Omental fat pad (tissue), 4 donors: ENCODE results near the gene PIWIL4. TPM values are rescaled to one million over a fixed set of nuclear protein-coding genes. Genes with fewer than 3 reads are reported as not detected.

ENCODE experiments used
- ATAC-seq: fragments of 150-250 bp; one replicate; pipeline ENCODE4 v1.9.1; 2016; ENCODE audit warnings: mild to moderate bottlenecking, moderate library complexity; ENCODE audit not compliant: low FRiP score
- DNase-seq: peaks from one replicate; pipeline ENCODE4 v3.0.0-alpha.2; 2019; ENCODE audit warnings: low spot score
- CTCF ChIP-seq, 3 donors: fragments of 450-650 bp; IDR thresholded peaks; one replicate each; pipeline ENCODE4 v1.5.1; 2016 to 2017; ENCODE audit warnings: antibody characterized with exemption in 3 of 3, mild to moderate bottlenecking in 3 of 3, moderate library complexity in 2 of 3
- total RNA-seq, 4 donors: library from RNA; depleted of rRNA; stranded (reverse); fragments of >200 nt; gene quantifications; one replicate each; pipeline ENCODE4 v1.1.0, GENCODE V29; 2016

The PIWIL4 gene
- total RNA-seq, 4 donors from 2014 or later: 2.3 to 6.0 (median 2.7) TPM

DNA sequence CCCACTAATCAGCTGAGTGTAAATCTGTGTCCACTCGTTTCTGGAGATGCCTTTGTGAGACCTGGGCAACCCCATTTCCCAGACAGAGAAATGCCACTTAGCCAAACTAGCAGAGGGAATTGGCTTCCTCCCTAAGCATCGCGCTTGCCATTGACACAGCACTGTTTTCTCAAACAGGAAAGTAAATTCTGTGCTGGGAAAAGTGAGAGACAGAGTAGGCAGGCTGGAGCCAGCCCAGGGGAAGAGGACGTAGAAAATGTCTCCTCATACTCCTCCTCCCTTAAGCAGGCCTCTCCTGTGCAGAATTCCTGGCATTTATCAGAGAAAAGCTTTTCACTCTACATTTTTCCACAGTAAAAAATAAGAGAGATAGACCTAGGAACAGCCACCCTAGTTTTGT lies 101.9 kb downstream of the PIWIL4 start:
- ATAC-seq: no peak
- TF ChIP-seq CTCF (IDR thresholded peaks at IDR 0.05): no peak
- no peak for DNase-seq

Other genes with a start within 250 kb of the PIWIL4 start
- under 1 TPM in 1 of 4 donors, not detected in 3; 0.09 TPM for gene GPR83, start 165.9 kb upstream of the PIWIL4 start, total RNA-seq
- gene MRE11, start 73.5 kb upstream of the PIWIL4 start, total RNA-seq: 10 to 100 TPM; 10.4 to 21.0 (median 14.4) TPM
- gene ANKRD49, start 73.4 kb upstream of the PIWIL4 start, total RNA-seq: 10 to 100 TPM in 2 of 4 donors, 1 to 10 TPM in 2; 7.2 to 25.2 (median 9.3) TPM
- not detected for gene C11orf97, start 54.9 kb upstream of the PIWIL4 start, total RNA-seq
- gene FUT4, start 23.4 kb upstream of the PIWIL4 start, total RNA-seq: 1 to 10 TPM; 4.2 to 7.4 (median 6.9) TPM
- gene AMOTL1, start 201.0 kb downstream of the PIWIL4 start, total RNA-seq: 10 to 100 TPM; 32.0 to 67.6 (median 56.8) TPM